ENCODE data around the gene FGFR3.

FGFR3 gene

DNA sequence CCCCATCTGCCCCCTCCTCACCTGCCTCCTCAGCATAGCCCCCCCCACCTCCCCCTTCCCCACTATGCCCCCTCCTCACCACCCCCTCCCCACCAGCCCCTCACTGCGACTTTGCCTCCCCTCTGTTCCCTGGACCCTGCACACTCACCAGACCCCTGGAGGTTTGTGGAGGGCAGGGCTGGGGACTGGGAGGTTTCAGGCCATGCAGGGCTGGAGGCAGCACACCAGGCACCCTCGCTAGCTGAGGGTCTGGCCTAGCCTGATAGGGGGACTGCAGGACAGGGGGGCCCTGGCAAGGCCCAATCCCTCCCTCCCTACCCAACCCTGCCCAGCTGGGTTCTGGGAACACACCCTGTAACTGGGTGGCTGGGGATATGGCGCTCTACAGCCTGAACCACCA, 43.7 kb upstream of the FGFR3 start:
- Histone ChIP-seq H3K4me3 (ENCODE audit: low read length in 2 of 2) (no peak overlapping the region), H3K9me3 (ENCODE audit: control insufficient read depth in 2 of 2, low read length in 2 of 2) (no peaks in the 10 kb centered on the region), H3K9ac (ENCODE audit: low read depth in 1 of 2, low read length in 2 of 2) (no peak overlapping the region), H3K36me3 (ENCODE audit: control insufficient read depth in 2 of 2, insufficient read depth in 2 of 2, low read length in 2 of 2) (no peaks in the 10 kb centered on the region), H3K4me1 (ENCODE audit: control insufficient read depth in 2 of 2, insufficient read depth in 2 of 2, low read length in 2 of 2) (peaks cover 10 to 11% of the 10 kb centered on the region in 2 donors), H3K27me3 (ENCODE audit: control insufficient read depth in 2 of 2, insufficient read depth in 2 of 2, low read length in 2 of 2) (no peaks in the 10 kb centered on the region), H3K27ac (ENCODE audit: low read depth in 2 of 2, low read length in 2 of 2) (no peak overlapping the region)

DNA sequence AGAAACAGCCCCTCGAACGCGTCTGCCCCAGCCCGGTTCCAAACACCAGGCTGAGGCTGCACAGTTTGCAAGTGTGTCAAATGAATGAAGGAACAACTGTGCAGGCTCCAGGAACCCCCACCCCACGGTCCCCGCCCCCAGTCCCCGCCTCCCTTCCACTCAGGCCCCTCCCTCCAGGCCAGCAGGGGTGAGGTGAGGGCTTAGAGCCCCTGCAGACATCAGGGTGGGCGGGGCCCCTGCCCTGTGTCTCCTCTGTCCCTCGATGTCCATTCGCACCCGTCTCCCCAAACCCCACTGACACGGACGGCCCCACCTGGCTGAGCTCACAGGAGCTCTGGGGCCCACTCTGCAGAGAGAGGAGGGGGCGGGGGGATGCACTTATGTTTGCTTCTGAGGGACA, 43.3 kb upstream of the FGFR3 start:
- H3K36me3 ChIP-seq (ENCODE audit: control insufficient read depth in 2 of 2, insufficient read depth in 2 of 2, low read length in 2 of 2), result no peaks in the 10 kb centered on the region

DNA sequence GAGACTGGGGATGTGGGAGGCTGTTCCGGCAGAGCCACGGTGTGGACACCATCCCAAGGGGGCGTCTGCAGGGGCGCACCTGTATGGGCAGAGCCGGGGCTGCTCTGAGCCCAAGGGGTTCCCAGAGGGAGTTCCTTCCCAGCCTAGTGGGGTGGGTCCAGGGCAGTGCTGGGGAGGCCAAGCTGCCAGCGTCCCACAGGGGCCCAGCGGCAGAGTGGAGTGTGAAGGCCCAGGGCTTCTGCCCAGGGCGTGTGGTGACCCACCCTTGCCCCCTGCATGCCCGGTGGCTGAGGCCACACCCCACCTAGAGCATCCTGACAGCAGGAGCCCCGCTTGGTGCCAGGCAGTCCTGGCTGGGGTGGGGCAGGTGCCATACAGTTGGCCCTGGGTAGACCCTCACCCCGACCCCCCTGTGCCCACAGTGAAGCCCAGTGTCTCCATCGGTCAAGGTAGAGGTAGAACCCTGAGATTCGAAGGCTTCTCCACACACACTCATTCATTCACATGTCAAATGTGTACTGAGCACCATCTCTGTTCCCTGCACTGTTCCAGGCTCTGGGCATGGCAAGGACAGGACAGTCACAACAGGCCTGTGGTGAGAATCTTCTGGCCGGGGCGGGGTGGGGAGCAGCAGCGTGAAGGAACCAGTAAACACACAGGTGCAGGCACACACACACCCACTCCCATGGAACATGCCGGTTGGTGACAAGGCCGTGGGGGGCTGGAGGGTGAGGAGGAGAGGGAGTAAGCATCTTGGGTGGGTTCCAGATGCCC, 42.5 kb upstream of the FGFR3 start:
- H3K9me3 ChIP-seq (ENCODE audit: control insufficient read depth in 2 of 2, low read length in 2 of 2), result no peaks in the 10 kb centered on the region
- no peak overlapping the region for H3K4me3 ChIP-seq (ENCODE audit: low read length in 2 of 2)
- H3K4me1 ChIP-seq (ENCODE audit: control insufficient read depth in 2 of 2, insufficient read depth in 2 of 2, low read length in 2 of 2), result peaks cover 10 to 11% of the 10 kb centered on the region in 2 donors
- H3K27me3 ChIP-seq (ENCODE audit: control insufficient read depth in 2 of 2, insufficient read depth in 2 of 2, low read length in 2 of 2), result no peaks in the 10 kb centered on the region
- no peak overlapping the region for H3K9ac ChIP-seq (ENCODE audit: low read depth in 1 of 2, low read length in 2 of 2)
- no peak overlapping the region for H3K27ac ChIP-seq (ENCODE audit: low read depth in 2 of 2, low read length in 2 of 2)
- H3K36me3 ChIP-seq (ENCODE audit: control insufficient read depth in 2 of 2, insufficient read depth in 2 of 2, low read length in 2 of 2), result no peaks in the 10 kb centered on the region

More for the DNA sequence above, 43.3 kb upstream of the FGFR3 start:
- Histone ChIP-seq H3K9ac (ENCODE audit: low read depth in 1 of 2, low read length in 2 of 2) (no peak overlapping the region), H3K9me3 (ENCODE audit: control insufficient read depth in 2 of 2, low read length in 2 of 2) (no peaks in the 10 kb centered on the region), H3K4me3 (ENCODE audit: low read length in 2 of 2) (no peak overlapping the region), H3K27ac (ENCODE audit: low read depth in 2 of 2, low read length in 2 of 2) (no peak overlapping the region), H3K27me3 (ENCODE audit: control insufficient read depth in 2 of 2, insufficient read depth in 2 of 2, low read length in 2 of 2) (no peaks in the 10 kb centered on the region), H3K4me1 (ENCODE audit: control insufficient read depth in 2 of 2, insufficient read depth in 2 of 2, low read length in 2 of 2) (peaks cover 10 to 11% of the 10 kb centered on the region in 2 donors)

DNA sequence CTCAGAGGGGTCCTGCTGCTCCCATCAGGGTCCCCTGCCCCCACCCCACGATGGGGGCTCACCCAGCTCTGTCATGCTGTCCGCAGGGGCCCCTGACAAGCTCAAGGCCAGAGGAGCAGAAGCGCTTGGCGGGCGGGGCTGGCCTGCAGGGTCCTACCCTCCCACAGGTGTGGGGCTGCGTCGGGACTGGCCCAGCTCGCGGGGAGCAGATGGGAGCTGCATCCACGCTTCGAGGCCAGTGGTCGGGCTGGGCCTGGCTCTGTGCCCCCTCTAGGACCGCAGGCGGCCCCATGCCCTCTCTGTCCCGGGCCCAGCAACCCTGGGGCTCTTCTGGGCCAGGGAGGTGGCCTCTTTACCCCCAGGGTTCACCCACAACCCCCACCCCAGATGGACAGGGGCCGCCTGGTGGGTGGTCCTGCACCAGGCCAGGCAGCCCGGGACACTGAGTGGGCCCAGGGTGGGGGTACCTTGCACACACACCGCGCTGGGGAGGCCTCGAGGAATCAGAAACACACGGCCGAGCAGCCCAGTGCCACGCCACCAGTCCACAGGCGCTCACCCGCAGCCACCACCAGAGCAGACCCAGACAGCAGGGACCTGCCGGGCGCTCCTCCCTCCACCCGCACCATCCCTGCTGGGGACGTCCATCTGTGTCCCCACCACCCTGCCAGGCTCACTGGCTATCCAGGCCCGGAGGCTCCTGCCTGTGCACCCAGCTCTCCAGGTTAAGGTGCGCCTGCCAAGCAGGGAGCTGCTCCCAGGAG, 41.8 kb upstream of the FGFR3 start:
- Histone ChIP-seq H3K9me3 (ENCODE audit: control insufficient read depth in 2 of 2, low read length in 2 of 2) (no peaks in the 10 kb centered on the region), H3K4me1 (ENCODE audit: control insufficient read depth in 2 of 2, insufficient read depth in 2 of 2, low read length in 2 of 2) (peaks cover 10 to 11% of the 10 kb centered on the region in 2 donors), H3K27ac (ENCODE audit: low read depth in 2 of 2, low read length in 2 of 2) (no peak overlapping the region), H3K27me3 (ENCODE audit: control insufficient read depth in 2 of 2, insufficient read depth in 2 of 2, low read length in 2 of 2) (no peaks in the 10 kb centered on the region), H3K9ac (ENCODE audit: low read depth in 1 of 2, low read length in 2 of 2) (no peak overlapping the region), H3K36me3 (ENCODE audit: control insufficient read depth in 2 of 2, insufficient read depth in 2 of 2, low read length in 2 of 2) (no peaks in the 10 kb centered on the region), H3K4me3 (ENCODE audit: low read length in 2 of 2) (no peak overlapping the region)

DNA sequence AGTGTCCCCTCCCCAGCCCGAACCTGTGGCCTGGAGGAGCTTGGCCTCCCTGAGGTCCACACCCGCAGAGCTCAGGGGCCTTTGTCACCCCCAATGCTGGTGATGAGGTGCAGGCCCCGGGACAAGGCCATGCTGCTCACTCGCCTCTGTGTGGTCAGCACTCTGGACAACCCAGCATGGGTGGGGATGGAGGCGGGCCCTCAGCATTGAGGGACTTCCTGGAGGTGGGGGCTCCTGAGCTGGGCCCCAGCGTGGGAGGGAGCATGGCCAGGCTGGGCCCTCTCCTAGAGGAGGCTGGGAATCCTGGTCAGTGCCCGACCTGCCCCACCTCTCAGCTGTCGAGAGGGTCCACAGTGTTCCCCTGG, 41.2 kb upstream of the FGFR3 start:
- peak overlapping the region in 1 of 2 donors; percentile 26 for H3K4me3 ChIP-seq (ENCODE audit: low read length in 2 of 2)
- H3K27ac ChIP-seq (ENCODE audit: low read depth in 2 of 2, low read length in 2 of 2), result no peak overlapping the region
- no peaks in the 10 kb centered on the region for H3K27me3 ChIP-seq (ENCODE audit: control insufficient read depth in 2 of 2, insufficient read depth in 2 of 2, low read length in 2 of 2)
- H3K9me3 ChIP-seq (ENCODE audit: control insufficient read depth in 2 of 2, low read length in 2 of 2), result no peaks in the 10 kb centered on the region
- peak overlapping the region in 1 of 2 donors; percentile 38 for H3K9ac ChIP-seq (ENCODE audit: low read depth in 1 of 2, low read length in 2 of 2)
- H3K4me1 ChIP-seq (ENCODE audit: control insufficient read depth in 2 of 2, insufficient read depth in 2 of 2, low read length in 2 of 2), result peaks cover 10 to 11% of the 10 kb centered on the region in 2 donors
- H3K36me3 ChIP-seq (ENCODE audit: control insufficient read depth in 2 of 2, insufficient read depth in 2 of 2, low read length in 2 of 2), result no peaks in the 10 kb centered on the region

DNA sequence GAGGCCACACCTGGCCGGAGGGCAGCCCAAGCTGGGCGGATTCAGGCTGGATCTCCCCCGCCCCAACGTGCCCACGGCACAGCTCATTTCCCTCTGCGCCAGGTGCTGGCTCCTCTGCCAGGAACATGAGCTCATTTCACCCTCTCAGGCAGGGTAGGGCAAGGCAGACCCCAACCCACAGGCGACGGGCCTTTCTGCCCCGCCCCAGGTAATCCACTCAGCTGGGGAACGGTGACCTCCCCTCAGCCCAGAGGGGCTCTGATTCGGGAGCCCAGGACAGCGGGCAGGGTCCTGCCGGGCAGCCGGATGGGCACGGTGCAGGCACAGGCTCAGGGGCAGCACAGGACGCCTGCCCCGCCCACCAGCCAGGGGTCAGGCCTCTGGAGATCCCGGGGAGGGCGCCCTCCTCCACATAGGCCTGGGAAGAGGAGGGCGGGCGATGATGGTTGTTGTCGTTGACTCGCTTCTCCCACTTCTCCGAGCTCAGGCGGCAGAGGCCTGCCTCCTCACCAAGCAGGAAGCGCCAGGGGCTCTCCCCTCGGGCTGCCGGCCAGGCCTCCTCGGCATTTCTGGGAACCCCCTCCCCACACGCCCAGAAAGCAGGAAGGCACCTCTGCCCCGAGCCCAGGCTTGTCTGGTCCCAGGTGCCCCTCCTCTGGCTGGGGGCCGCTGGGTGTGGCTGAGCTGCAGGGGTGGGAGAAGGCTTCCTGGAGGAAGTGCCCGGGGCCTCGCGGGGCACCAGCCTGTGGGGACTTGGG, 40.6 kb upstream of the FGFR3 start:
- Histone ChIP-seq H3K27ac (ENCODE audit: low read depth in 2 of 2, low read length in 2 of 2) (no peak overlapping the region), H3K4me1 (ENCODE audit: control insufficient read depth in 2 of 2, insufficient read depth in 2 of 2, low read length in 2 of 2) (peaks cover 10 to 11% of the 10 kb centered on the region in 2 donors), H3K36me3 (ENCODE audit: control insufficient read depth in 2 of 2, insufficient read depth in 2 of 2, low read length in 2 of 2) (no peaks in the 10 kb centered on the region), H3K4me3 (ENCODE audit: low read length in 2 of 2) (peak overlapping the region in 1 of 2 donors; percentile 26), H3K9ac (ENCODE audit: low read depth in 1 of 2, low read length in 2 of 2) (peak overlapping the region in 1 of 2 donors; percentile 38), H3K9me3 (ENCODE audit: control insufficient read depth in 2 of 2, low read length in 2 of 2) (no peaks in the 10 kb centered on the region), H3K27me3 (ENCODE audit: control insufficient read depth in 2 of 2, insufficient read depth in 2 of 2, low read length in 2 of 2) (no peaks in the 10 kb centered on the region)

DNA sequence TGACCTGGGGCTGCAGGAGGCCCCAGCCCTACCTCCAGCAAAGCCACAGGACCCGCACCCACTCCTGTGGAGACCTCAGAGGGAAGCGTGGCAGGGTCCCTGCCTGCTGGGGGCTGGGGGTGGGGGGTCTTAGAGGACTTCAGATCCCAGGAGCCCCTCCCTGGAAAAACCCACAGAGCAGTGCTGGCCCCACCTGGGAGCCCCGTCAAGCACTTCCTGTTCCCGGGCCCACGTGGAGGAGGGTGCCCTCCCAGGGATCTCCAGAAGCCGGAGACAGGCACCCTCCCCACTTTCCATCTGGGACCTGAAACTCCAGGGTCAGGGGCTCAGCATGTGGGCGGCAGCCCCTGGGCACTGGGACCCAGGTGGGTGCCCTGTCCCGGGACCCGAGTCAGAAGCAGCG, 39.8 kb upstream of the FGFR3 start:
- no peaks in the 10 kb centered on the region for H3K9me3 ChIP-seq (ENCODE audit: control insufficient read depth in 2 of 2, low read length in 2 of 2)
- H3K9ac ChIP-seq (ENCODE audit: low read depth in 1 of 2, low read length in 2 of 2), result no peak overlapping the region
- H3K27ac ChIP-seq (ENCODE audit: low read depth in 2 of 2, low read length in 2 of 2), result no peak overlapping the region
- H3K27me3 ChIP-seq (ENCODE audit: control insufficient read depth in 2 of 2, insufficient read depth in 2 of 2, low read length in 2 of 2), result no peaks in the 10 kb centered on the region
- H3K4me1 ChIP-seq (ENCODE audit: control insufficient read depth in 2 of 2, insufficient read depth in 2 of 2, low read length in 2 of 2), result peaks cover 9 to 11% of the 10 kb centered on the region in 2 donors
- no peaks in the 10 kb centered on the region for H3K36me3 ChIP-seq (ENCODE audit: control insufficient read depth in 2 of 2, insufficient read depth in 2 of 2, low read length in 2 of 2)
- no peak overlapping the region for H3K4me3 ChIP-seq (ENCODE audit: low read length in 2 of 2)

DNA sequence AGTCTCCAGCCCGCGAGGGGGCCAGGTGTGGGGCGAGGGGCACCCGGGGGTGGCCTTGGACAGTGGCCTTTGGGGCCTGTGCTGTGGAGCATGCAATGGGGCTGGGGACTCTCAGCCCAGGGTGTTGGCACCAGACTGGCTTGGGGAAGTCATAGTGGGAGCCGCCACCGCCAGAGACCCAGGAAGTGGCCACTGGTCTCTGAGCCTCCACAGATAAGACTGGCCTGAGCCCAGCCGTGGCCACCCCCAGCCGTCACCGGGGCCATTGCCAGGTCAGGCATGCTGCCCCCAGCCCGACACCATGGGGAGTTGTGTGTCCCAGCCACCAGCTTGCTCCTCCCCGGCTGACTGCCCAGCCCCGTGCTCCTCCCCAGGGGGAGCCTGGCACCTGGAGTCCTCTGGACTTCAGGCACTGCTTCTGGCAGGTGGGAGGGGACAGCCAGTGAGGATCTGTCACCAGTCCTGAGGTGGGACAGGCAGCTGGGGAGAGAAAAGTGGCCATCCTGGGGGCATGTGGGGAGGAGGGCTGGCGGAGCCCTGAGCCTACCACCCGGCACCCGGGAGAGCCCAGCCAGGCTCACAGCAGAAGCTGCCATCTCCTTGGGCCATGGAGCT, 39.3 kb upstream of the FGFR3 start:
- peaks cover 6 to 11% of the 10 kb centered on the region in 2 donors for H3K4me1 ChIP-seq (ENCODE audit: control insufficient read depth in 2 of 2, insufficient read depth in 2 of 2, low read length in 2 of 2)
- no peaks in the 10 kb centered on the region for H3K27me3 ChIP-seq (ENCODE audit: control insufficient read depth in 2 of 2, insufficient read depth in 2 of 2, low read length in 2 of 2)
- no peak overlapping the region for H3K27ac ChIP-seq (ENCODE audit: low read depth in 2 of 2, low read length in 2 of 2)
- H3K9ac ChIP-seq (ENCODE audit: low read depth in 1 of 2, low read length in 2 of 2), result no peak overlapping the region
- no peaks in the 10 kb centered on the region for H3K36me3 ChIP-seq (ENCODE audit: control insufficient read depth in 2 of 2, insufficient read depth in 2 of 2, low read length in 2 of 2)
- no peaks in the 10 kb centered on the region for H3K9me3 ChIP-seq (ENCODE audit: control insufficient read depth in 2 of 2, low read length in 2 of 2)
- H3K4me3 ChIP-seq (ENCODE audit: low read length in 2 of 2), result no peak overlapping the region

DNA sequence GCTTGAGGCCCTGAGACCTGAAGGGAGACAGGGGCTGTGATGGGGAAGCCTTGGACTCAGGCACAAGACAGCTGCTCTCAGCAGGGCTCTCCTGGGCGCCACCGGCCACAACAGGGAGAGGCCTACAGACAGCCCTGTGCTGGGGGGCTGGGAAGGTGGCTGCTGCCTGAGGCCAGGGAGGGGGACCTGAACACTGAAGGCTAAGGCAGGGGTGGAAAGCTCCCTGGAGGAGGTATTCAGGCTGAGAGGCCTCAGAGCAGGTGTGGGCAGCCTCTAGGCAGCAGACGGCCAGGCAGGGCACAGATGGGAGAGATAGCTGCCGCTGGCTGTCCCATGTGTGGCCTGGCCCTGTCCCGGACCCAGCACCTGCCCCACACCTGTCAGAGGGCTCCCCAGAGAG, 38.8 kb upstream of the FGFR3 start:
- H3K4me1 ChIP-seq (ENCODE audit: control insufficient read depth in 2 of 2, insufficient read depth in 2 of 2, low read length in 2 of 2), result peaks cover 6 to 11% of the 10 kb centered on the region in 2 donors
- no peak overlapping the region for H3K4me3 ChIP-seq (ENCODE audit: low read length in 2 of 2)
- H3K36me3 ChIP-seq (ENCODE audit: control insufficient read depth in 2 of 2, insufficient read depth in 2 of 2, low read length in 2 of 2), result no peaks in the 10 kb centered on the region
- H3K27me3 ChIP-seq (ENCODE audit: control insufficient read depth in 2 of 2, insufficient read depth in 2 of 2, low read length in 2 of 2), result no peaks in the 10 kb centered on the region
- no peak overlapping the region for H3K9ac ChIP-seq (ENCODE audit: low read depth in 1 of 2, low read length in 2 of 2)
- no peak overlapping the region for H3K27ac ChIP-seq (ENCODE audit: low read depth in 2 of 2, low read length in 2 of 2)
- no peaks in the 10 kb centered on the region for H3K9me3 ChIP-seq (ENCODE audit: control insufficient read depth in 2 of 2, low read length in 2 of 2)
